HEK293 (cell line): ENCODE results near the gene POGLUT2.
A peak's percentile ranks its signal among the peaks of the same experiment; 100 is the strongest.

Experiments
- CTCF ChIA-PET: fragments of 350-600 bp; formaldehyde crosslinking; extraction: SDS; loops from one replicate; lab custom pipeline; 2021; ENCODE audit warnings: antibody characterized with exemption; lab: Yijun Ruan, JAX
- POLR2A ChIA-PET: fragments of 300-600 bp; formaldehyde crosslinking; extraction: SDS; loops from one replicate; lab custom pipeline; 2020; ENCODE audit warnings: antibody characterized with exemption, inconsistent platforms; lab: Yijun Ruan, JAX
- H3K27ac ChIP-seq: fragments of 200-500 bp; sonication (Bioruptor generic); 2 replicates; pipeline ENCODE4 v1.5.1; 2014; ENCODE audit warnings: low read depth, low read length, control low read depth, inconsistent platforms; ENCODE audit errors: extremely low read depth
- H3K36me3 ChIP-seq, 2 experiments: fragments of 200-500 bp in 1 of 2; sonication (Bioruptor generic) in 1 of 2; 1 replicate in 1 of 2; 2 replicates in 1 of 2; pipeline ENCODE4 v1.5.1; 2014 to 2017; ENCODE audit warnings: inconsistent platforms in 2 of 2, low read length in 2 of 2; ENCODE audit not compliant: control insufficient read depth in 2 of 2, insufficient read depth in 1 of 2
- H3K4me1 ChIP-seq: fragments of 200-500 bp; sonication (Bioruptor generic); 2 replicates; pipeline ENCODE4 v1.5.1; 2014; ENCODE audit warnings: mild to moderate bottlenecking, low read length, inconsistent platforms; ENCODE audit not compliant: control insufficient read depth, insufficient read depth
- H3K4me3 ChIP-seq: 2 replicates; pipeline ENCODE4 v1.5.1; 2011; ENCODE audit warnings: low read depth, mild to moderate bottlenecking, control low read depth, low read length, moderate library complexity
- H3K9me3 ChIP-seq: fragments of 200-500 bp; sonication (Bioruptor generic); 2 replicates; pipeline ENCODE4 v1.5.1; 2014; ENCODE audit warnings: low read depth, low read length, inconsistent platforms; ENCODE audit not compliant: control insufficient read depth, insufficient read depth
- HOXC10 ChIP-seq: sonication (generic); formaldehyde crosslinking; IDR thresholded peaks from 2 replicates; pipeline ENCODE4 v1.8.1; 2023; ENCODE audit warnings: mild to moderate bottlenecking, missing genetic modification reagents
- HOXD13 ChIP-seq: sonication (generic); formaldehyde crosslinking; IDR thresholded peaks from 2 replicates; pipeline ENCODE4 v1.8.0; 2022; ENCODE audit warnings: missing genetic modification reagents, borderline replicate concordance
- KLF1 ChIP-seq: fragments of 450-650 bp; formaldehyde crosslinking; IDR thresholded peaks from 2 replicates; pipeline ENCODE4 v1.5.1; 2016; ENCODE audit warnings: missing biosample characterization, missing genetic modification characterization
- OSR2 ChIP-seq: fragments of 450-650 bp; formaldehyde crosslinking; IDR thresholded peaks from 2 replicates; pipeline ENCODE4 v1.5.1; 2016; ENCODE audit warnings: missing biosample characterization, missing genetic modification characterization
- REPIN1 ChIP-seq: fragments of 450-650 bp; formaldehyde crosslinking; IDR thresholded peaks from 2 replicates; pipeline ENCODE4 v1.5.1; 2017; ENCODE audit warnings: missing biosample characterization, missing genetic modification characterization, low read depth
- SALL2 ChIP-seq: fragments of 450-650 bp; formaldehyde crosslinking; IDR thresholded peaks from 2 replicates; pipeline ENCODE4 v1.5.0; 2017; ENCODE audit warnings: missing biosample characterization, mild to moderate bottlenecking, missing genetic modification characterization, borderline replicate concordance
- ZBTB1 ChIP-seq: fragments of 450-650 bp; formaldehyde crosslinking; IDR thresholded peaks from 2 replicates; pipeline ENCODE4 v1.5.1; 2016; ENCODE audit warnings: missing biosample characterization, missing genetic modification characterization
- ZFP41 ChIP-seq: fragments of 450-650 bp; formaldehyde crosslinking; IDR thresholded peaks from 2 replicates; pipeline ENCODE4 v1.5.1; 2016; ENCODE audit warnings: missing biosample characterization, missing genetic modification characterization, borderline replicate concordance
- ZNF114 ChIP-seq: fragments of 450-650 bp; formaldehyde crosslinking; IDR thresholded peaks from 2 replicates; pipeline ENCODE4 v1.5.0; 2017; ENCODE audit warnings: missing biosample characterization, missing genetic modification characterization
- ZNF23 ChIP-seq: fragments of 450-650 bp; formaldehyde crosslinking; IDR thresholded peaks from 2 replicates; pipeline ENCODE4 v1.5.1; 2016; ENCODE audit warnings: missing biosample characterization, missing genetic modification characterization, borderline replicate concordance
- ZNF266 ChIP-seq: fragments of 450-650 bp; formaldehyde crosslinking; IDR thresholded peaks from 2 replicates; pipeline ENCODE4 v1.5.1; 2016; ENCODE audit warnings: missing biosample characterization, missing genetic modification characterization, low read depth
- ZNF37A ChIP-seq: fragments of 450-650 bp; IDR thresholded peaks from 2 replicates; pipeline ENCODE4 v1.5.1; 2018; ENCODE audit warnings: missing biosample characterization, missing genetic modification characterization
- ZNF404 ChIP-seq: fragments of 450-650 bp; formaldehyde crosslinking; IDR thresholded peaks from 2 replicates; pipeline ENCODE4 v1.5.1; 2017; ENCODE audit warnings: missing biosample characterization, missing genetic modification characterization
- ZNF426 ChIP-seq: fragments of 450-650 bp; formaldehyde crosslinking; IDR thresholded peaks from 2 replicates; pipeline ENCODE4 v1.5.1; 2017; ENCODE audit warnings: missing biosample characterization, missing genetic modification characterization, mild to moderate bottlenecking, inconsistent platforms, moderate library complexity
- ZNF548 ChIP-seq: fragments of 450-650 bp; formaldehyde crosslinking; IDR thresholded peaks from 2 replicates; pipeline ENCODE4 v1.5.1; 2016; ENCODE audit warnings: missing biosample characterization, missing genetic modification characterization
- ZNF596 ChIP-seq: fragments of 450-650 bp; IDR thresholded peaks from 2 replicates; pipeline ENCODE4 v1.5.0; 2018; ENCODE audit warnings: missing biosample characterization, mild to moderate bottlenecking, missing genetic modification characterization, moderate library complexity
- ZNF654 ChIP-seq: fragments of 450-650 bp; formaldehyde crosslinking; IDR thresholded peaks from 2 replicates; pipeline ENCODE4 v1.5.1; 2016; ENCODE audit warnings: low read depth, missing biosample characterization, missing genetic modification characterization
- ZNF76 ChIP-seq: fragments of 450-650 bp; formaldehyde crosslinking; IDR thresholded peaks from 2 replicates; pipeline ENCODE4; 2016; ENCODE audit warnings: low read depth, missing biosample characterization, missing genetic modification characterization, borderline replicate concordance
- ZNF791 ChIP-seq: fragments of 450-650 bp; formaldehyde crosslinking; IDR thresholded peaks from 2 replicates; pipeline ENCODE4 v1.5.1; 2016; ENCODE audit warnings: missing biosample characterization, missing genetic modification characterization
- TF ChIP-seq, protein P1 (sequence below): fragments of 450-650 bp; formaldehyde crosslinking; IDR thresholded peaks from 2 replicates; pipeline ENCODE4 v1.5.1; 2017; ENCODE audit warnings: missing biosample characterization, missing genetic modification characterization
- TF ChIP-seq, protein P2 (sequence below): fragments of 450-650 bp; formaldehyde crosslinking; IDR thresholded peaks from 2 replicates; pipeline ENCODE4 v1.5.1; 2016; ENCODE audit warnings: missing biosample characterization, missing genetic modification characterization
- TF ChIP-seq, protein P3 (sequence below): fragments of 450-650 bp; formaldehyde crosslinking; IDR thresholded peaks from 2 replicates; pipeline ENCODE4 v1.5.1; 2017; ENCODE audit warnings: missing biosample characterization, missing genetic modification characterization
- TF ChIP-seq, protein P4 (sequence below): sonication (generic); formaldehyde crosslinking; IDR thresholded peaks from 2 replicates; pipeline ENCODE4 v1.8.1; 2022; ENCODE audit warnings: mild to moderate bottlenecking, moderate library complexity, missing genetic modification reagents
- TF ChIP-seq, protein P5 (sequence below): fragments of 450-650 bp; formaldehyde crosslinking; IDR thresholded peaks from 2 replicates; pipeline ENCODE4 v1.5.1; 2017; ENCODE audit warnings: missing biosample characterization, missing genetic modification characterization
- TF ChIP-seq, protein P6 (sequence below): fragments of 450-650 bp; formaldehyde crosslinking; IDR thresholded peaks from 2 replicates; pipeline ENCODE4 v1.5.1; 2016; ENCODE audit warnings: missing biosample characterization, missing genetic modification characterization

POGLUT2 gene

DNA sequence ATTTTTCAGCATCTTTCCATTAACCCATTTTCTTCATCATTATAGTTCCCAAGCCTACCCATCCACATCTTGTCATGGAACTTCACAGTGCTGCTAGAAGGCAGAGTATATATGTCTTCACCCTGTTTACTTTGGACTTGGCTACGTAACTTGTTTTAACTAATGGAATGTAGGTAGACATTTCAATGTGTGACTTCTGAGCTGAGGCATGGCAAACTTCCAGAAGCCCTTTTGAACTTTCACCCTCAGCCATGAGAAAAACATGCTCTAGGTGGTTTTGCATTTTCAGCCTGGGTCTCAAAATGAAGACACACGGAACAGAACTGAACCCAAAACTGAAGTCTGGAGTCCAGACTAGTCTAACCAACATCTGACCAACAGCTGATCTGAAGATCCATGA lies 28.3 kb downstream of the POGLUT2 start (continued):
- no peak for TF ChIP-seq ZNF654 (tag by site-specific recombination)
- TF ChIP-seq ZNF23 (tag by site-specific recombination) = no peak
- no peak for TF ChIP-seq ZNF596 (tag by site-specific recombination)

DNA sequence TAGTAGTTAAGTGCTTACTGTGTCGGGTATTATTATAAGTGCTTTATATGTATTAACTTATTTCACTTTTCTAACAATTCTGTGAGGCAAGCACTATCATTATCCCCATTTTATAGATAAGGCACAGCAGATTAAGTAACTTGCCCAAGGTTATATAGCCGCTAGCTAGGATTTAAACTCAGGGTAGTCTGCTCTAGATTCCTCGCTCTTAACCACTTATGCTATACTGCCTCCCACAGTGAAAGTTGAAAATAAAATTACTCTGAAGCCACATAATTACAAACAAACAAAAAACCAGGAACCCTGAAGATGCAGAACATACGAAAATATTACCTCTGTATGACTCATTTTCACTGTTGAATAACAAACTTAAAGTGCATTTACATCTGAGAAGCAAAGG lies 29.1 kb downstream of the POGLUT2 start:
- Histone ChIP-seq H3K9me3 (no peaks in the 10 kb centered on the region), H3K36me3 (peaks cover 0 to 19% of the 10 kb centered on the region in 2 experiments), H3K4me1 (peaks cover 3% of the 10 kb centered on the region; the same call in 1 of the 2 replicates), H3K4me3 (no peak overlapping the region), H3K27ac (no peak overlapping the region)
- POLR2A ChIA-PET = interaction anchor here (1.0 kb wide), 1 partner anchor 173 kb away, joined by 3 read pairs; the partner anchor contains the start of gene TPP2
- TF ChIP-seq, protein P1, sequence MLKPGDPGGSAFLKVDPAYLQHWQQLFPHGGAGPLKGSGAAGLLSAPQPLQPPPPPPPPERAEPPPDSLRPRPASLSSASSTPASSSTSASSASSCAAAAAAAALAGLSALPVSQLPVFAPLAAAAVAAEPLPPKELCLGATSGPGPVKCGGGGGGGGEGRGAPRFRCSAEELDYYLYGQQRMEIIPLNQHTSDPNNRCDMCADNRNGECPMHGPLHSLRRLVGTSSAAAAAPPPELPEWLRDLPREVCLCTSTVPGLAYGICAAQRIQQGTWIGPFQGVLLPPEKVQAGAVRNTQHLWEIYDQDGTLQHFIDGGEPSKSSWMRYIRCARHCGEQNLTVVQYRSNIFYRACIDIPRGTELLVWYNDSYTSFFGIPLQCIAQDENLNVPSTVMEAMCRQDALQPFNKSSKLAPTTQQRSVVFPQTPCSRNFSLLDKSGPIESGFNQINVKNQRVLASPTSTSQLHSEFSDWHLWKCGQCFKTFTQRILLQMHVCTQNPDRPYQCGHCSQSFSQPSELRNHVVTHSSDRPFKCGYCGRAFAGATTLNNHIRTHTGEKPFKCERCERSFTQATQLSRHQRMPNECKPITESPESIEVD (tag by site-specific recombination) = peak; percentile 82
- TF ChIP-seq ZNF548 (tag by site-specific recombination) (no peak), KLF1 (tag by site-specific recombination) (no peak), ZFP41 (tag by site-specific recombination) (no peak), ZNF426 (tag by site-specific recombination) (no peak), OSR2 (tag by site-specific recombination) (0 out of 2 replicates have a peak, but pooled peaks have one; percentile 20), REPIN1 (tag by site-specific recombination) (no peak), ZNF791 (no peak), SALL2 (tag by site-specific recombination) (no peak), ZNF404 (tag by site-specific recombination) (no peak), ZBTB1 (tag by site-specific recombination) (no peak)
- TF ChIP-seq, protein P2, sequence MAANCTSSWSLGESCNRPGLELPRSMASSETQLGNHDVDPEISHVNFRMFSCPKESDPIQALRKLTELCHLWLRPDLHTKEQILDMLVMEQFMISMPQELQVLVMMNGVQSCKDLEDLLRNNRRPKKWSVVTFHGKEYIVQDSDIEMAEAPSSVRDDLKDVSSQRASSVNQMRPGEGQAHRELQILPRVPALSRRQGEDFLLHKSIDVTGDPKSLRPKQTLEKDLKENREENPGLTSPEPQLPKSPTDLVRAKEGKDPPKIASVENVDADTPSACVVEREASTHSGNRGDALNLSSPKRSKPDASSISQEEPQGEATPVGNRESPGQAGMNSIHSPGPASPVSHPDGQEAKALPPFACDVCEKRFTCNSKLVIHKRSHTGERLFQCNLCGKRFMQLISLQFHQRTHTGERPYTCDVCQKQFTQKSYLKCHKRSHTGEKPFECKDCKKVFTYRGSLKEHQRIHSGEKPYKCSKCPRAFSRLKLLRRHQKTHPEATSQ (tag by site-specific recombination) = no peak
- TF ChIP-seq, protein P3, sequence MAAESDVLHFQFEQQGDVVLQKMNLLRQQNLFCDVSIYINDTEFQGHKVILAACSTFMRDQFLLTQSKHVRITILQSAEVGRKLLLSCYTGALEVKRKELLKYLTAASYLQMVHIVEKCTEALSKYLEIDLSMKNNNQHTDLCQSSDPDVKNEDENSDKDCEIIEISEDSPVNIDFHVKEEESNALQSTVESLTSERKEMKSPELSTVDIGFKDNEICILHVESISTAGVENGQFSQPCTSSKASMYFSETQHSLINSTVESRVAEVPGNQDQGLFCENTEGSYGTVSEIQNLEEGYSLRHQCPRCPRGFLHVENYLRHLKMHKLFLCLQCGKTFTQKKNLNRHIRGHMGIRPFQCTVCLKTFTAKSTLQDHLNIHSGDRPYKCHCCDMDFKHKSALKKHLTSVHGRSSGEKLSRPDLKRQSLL = no peak
- CTCF ChIA-PET = interaction anchor here (0.9 to 1.1 kb wide), 3 partner anchors 190 to 205 kb away, joined by 3 to 4 read pairs (median 3); no protein-coding TSS in a partner anchor

DNA sequence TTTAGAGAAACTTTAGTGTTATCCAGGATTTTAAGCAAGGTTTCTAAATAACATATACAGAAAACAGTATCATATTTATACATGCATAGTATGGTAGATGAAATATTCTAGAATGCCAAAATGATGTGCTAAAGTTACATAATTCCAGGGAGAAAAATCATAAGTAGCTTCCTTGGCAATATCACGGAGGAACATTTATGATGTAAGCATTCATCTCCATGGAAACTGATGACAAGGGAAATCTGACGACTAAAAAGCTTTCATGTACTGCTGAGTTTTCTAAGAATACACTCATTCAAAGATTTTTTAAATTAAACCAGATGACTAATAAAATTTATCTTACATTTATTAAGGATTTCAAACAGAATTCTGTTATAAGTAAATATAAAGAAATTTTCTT lies 29.9 kb downstream of the POGLUT2 start:
- Histone ChIP-seq H3K9me3 (no peaks in the 10 kb centered on the region), H3K4me3 (no peak overlapping the region), H3K4me1 (peaks cover 3% of the 10 kb centered on the region; the same call in 1 of the 2 replicates), H3K27ac (no peak overlapping the region), H3K36me3 (peaks cover 0 to 19% of the 10 kb centered on the region in 2 experiments)
- CTCF ChIA-PET = interaction anchor here (0.9 to 1.1 kb wide), 5 partner anchors 44 to 204 kb away, joined by 3 to 4 read pairs (median 3); no protein-coding TSS in a partner anchor
- POLR2A ChIA-PET = interaction anchor here (0.6 to 1.0 kb wide), 2 partner anchors 14 to 172 kb away, joined by 3 to 4 read pairs; partner anchors contain the start of gene TPP2
- TF ChIP-seq, protein P4, sequence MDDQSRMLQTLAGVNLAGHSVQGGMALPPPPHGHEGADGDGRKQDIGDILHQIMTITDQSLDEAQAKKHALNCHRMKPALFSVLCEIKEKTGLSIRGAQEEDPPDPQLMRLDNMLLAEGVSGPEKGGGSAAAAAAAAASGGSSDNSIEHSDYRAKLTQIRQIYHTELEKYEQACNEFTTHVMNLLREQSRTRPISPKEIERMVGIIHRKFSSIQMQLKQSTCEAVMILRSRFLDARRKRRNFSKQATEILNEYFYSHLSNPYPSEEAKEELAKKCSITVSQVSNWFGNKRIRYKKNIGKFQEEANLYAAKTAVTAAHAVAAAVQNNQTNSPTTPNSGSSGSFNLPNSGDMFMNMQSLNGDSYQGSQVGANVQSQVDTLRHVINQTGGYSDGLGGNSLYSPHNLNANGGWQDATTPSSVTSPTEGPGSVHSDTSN (CRISPR knock-in tag) = no peak
- no peak for TF ChIP-seq ZNF76 (tag by site-specific recombination)
- TF ChIP-seq ZNF37A (tag by site-specific recombination) = no peak
- TF ChIP-seq HOXD13 (CRISPR knock-in tag) = no peak
- no peak for TF ChIP-seq ZNF114 (tag by site-specific recombination)
- TF ChIP-seq HOXC10 = no peak
- no peak for TF ChIP-seq REPIN1 (tag by site-specific recombination)
- TF ChIP-seq, protein P5, sequence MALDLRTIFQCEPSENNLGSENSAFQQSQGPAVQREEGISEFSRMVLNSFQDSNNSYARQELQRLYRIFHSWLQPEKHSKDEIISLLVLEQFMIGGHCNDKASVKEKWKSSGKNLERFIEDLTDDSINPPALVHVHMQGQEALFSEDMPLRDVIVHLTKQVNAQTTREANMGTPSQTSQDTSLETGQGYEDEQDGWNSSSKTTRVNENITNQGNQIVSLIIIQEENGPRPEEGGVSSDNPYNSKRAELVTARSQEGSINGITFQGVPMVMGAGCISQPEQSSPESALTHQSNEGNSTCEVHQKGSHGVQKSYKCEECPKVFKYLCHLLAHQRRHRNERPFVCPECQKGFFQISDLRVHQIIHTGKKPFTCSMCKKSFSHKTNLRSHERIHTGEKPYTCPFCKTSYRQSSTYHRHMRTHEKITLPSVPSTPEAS = no peak
- no peak for TF ChIP-seq ZNF266
- TF ChIP-seq, protein P6, sequence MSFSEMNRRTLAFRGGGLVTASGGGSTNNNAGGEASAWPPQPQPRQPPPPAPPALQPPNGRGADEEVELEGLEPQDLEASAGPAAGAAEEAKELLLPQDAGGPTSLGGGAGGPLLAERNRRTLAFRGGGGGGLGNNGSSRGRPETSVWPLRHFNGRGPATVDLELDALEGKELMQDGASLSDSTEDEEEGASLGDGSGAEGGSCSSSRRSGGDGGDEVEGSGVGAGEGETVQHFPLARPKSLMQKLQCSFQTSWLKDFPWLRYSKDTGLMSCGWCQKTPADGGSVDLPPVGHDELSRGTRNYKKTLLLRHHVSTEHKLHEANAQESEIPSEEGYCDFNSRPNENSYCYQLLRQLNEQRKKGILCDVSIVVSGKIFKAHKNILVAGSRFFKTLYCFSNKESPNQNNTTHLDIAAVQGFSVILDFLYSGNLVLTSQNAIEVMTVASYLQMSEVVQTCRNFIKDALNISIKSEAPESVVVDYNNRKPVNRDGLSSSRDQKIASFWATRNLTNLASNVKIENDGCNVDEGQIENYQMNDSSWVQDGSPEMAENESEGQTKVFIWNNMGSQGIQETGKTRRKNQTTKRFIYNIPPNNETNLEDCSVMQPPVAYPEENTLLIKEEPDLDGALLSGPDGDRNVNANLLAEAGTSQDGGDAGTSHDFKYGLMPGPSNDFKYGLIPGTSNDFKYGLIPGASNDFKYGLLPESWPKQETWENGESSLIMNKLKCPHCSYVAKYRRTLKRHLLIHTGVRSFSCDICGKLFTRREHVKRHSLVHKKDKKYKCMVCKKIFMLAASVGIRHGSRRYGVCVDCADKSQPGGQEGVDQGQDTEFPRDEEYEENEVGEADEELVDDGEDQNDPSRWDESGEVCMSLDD (tag by site-specific recombination) = no peak
